Neural crest cell (in vitro differentiated cells): ENCODE results near the gene PRAMEF1. TPM values are rescaled to one million over a fixed set of nuclear protein-coding genes. Genes with fewer than 3 reads are reported as not detected.

ENCODE experiments used
- DNase-seq: peaks from one replicate; pipeline ENCODE4 v3.0.0; 2021; ENCODE audit warnings: low read depth, mixed read lengths, low spot score
- H3K27ac Mint-ChIP-seq: one replicate; pipeline ENCODE4 v1.8.0; 2021; ENCODE audit warnings: mild to moderate bottlenecking, mixed read lengths; ENCODE audit not compliant: unreplicated experiment
- H3K27me3 Mint-ChIP-seq: 2 replicates; pipeline ENCODE4 v1.8.0; 2021; ENCODE audit warnings: low read depth, mild to moderate bottlenecking, mixed read lengths
- H3K36me3 Mint-ChIP-seq: 2 replicates; pipeline ENCODE4 v1.8.0; 2021; ENCODE audit warnings: low read depth, mild to moderate bottlenecking, mixed read lengths
- H3K4me1 Mint-ChIP-seq: 2 replicates; pipeline ENCODE4 v1.8.0; 2021; ENCODE audit warnings: mixed read lengths
- H3K4me3 Mint-ChIP-seq: one replicate; pipeline ENCODE4 v1.8.0; 2021; ENCODE audit warnings: mild to moderate bottlenecking, mixed read lengths
- H3K9me3 Mint-ChIP-seq: 2 replicates; pipeline ENCODE4 v1.8.0; 2021; ENCODE audit warnings: mixed read lengths
- CTCF ChIP-seq: fragments of 200-600 bp; sonication (generic); conservative IDR thresholded peaks from 2 replicates; pipeline ENCODE4 v1.5.0; 2021; ENCODE audit warnings: antibody characterized with exemption, mild to moderate bottlenecking
- total RNA-seq: library from RNA; stranded (reverse); gene quantifications from 2 replicates; pipeline ENCODE4 v1.2.1, GENCODE V29; 2021

PRAMEF1 gene
- total RNA-seq, 1 donor from 2014 or later = not detected

DNA sequence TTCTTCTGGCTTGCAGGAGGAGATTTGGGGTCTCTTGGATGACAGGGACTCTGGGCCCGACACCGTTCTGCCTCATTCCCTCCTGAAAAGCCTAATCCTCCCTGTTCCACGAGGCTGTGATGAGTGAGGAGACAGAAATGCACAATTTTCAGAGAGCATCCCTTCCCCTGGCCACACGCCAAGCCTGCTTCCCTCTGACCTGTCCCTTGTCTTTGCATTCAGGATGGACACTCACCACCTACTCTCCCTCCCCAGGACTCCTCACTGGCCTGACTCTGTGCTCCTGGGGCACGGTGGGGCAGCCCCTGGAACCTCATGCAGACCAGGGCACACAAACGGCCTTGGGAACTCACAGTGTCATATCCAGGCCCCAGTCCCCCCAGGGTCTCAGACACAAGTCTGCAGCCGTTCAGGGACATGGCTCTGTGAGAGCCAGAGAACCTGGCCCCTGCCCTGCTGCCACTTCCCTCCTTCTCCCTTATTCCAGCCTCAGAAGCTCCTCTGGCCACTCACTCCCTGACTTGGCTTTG lies 21.2 kb upstream of the PRAMEF1 start:
- Mint-ChIP-seq H3K36me3 (no peaks in the 10 kb centered on the region), H3K27me3 (peaks cover 40% of the 10 kb centered on the region), H3K9me3 (no peaks in the 10 kb centered on the region), H3K27ac (peak overlapping the region; percentile 24), H3K4me1 (no peaks in the 10 kb centered on the region), H3K4me3 (no peak overlapping the region)
- TF ChIP-seq CTCF = no peak
- DNase-seq = no peak

DNA sequence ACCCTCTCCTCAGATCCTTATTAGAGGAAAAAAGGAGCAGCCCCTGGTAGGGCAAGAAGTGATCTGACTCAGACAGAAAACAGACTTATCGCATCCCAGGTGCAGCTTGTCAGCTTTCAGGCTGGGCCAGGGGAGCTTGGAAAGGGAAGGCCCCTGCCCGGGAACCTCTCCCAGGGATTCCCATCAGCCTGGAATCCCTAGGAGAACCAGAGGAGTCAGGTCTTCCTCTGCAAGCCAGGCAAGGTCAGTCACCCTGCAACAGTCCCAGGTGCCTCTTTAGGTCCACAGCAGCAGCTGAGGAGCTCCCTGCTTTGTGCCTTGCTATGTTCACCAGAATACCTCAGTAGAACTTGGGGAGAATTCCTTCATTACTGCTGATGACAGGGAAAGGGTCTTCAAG lies 20.6 kb upstream of the PRAMEF1 start:
- Mint-ChIP-seq H3K27me3 (peaks cover 38% of the 10 kb centered on the region), H3K36me3 (no peaks in the 10 kb centered on the region), H3K4me1 (no peaks in the 10 kb centered on the region), H3K4me3 (no peak overlapping the region), H3K27ac (no peak overlapping the region), H3K9me3 (no peaks in the 10 kb centered on the region)
- no peak for DNase-seq
- no peak for TF ChIP-seq CTCF

DNA sequence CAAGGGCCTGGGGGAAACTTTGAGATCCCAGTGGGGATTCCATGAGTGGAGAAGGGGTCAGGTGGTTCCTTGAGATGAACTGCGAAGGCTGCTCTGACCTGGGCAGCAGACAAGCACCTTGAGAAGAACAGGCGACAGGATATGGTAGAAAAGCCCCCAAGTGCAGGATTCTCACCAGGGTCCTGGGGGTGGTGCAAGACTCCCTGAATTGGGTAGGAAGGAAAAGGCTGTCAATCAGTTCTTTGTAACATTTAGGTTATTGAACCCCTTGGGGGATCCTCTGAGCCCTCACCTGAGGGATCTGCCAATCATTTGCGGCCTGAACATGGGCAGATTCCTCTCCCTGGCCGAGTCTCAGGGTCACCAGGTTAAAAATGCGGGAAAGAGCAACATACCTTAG lies 20.0 kb upstream of the PRAMEF1 start:
- Mint-ChIP-seq H3K36me3 (no peaks in the 10 kb centered on the region), H3K4me1 (no peaks in the 10 kb centered on the region), H3K27ac (no peak overlapping the region), H3K27me3 (peaks cover 32% of the 10 kb centered on the region), H3K4me3 (no peak overlapping the region), H3K9me3 (no peaks in the 10 kb centered on the region)
- no peak for TF ChIP-seq CTCF
- no peak for DNase-seq

- Mint-ChIP-seq H3K9me3 (no peaks in the 10 kb centered on the region), H3K27me3 (peaks cover 28% of the 10 kb centered on the region), H3K36me3 (no peaks in the 10 kb centered on the region), H3K27ac (no peak overlapping the region), H3K4me3 (no peak overlapping the region), H3K4me1 (no peaks in the 10 kb centered on the region)
- DNase-seq = no peak
- no peak for TF ChIP-seq CTCF
Measured at GRCh38 chr1:12772520-12772919, 18.7 kb upstream of the PRAMEF1 start.

GRCh38 chr1:12773438-12773837 lies 17.8 kb upstream of the PRAMEF1 start, which contains the start of gene PRAMEF12:
Gene PRAMEF12, plus strand, starts transcription at chr1:12773738. Its CDS starts 1,130 bp downstream, at chr1:12774868.
- Mint-ChIP-seq H3K4me1 (no peaks in the 10 kb centered on the region), H3K4me3 (no peak within 1 kb of the TSS), H3K36me3 (no peaks in the 10 kb centered on the region), H3K27ac (no peak within 1 kb of the TSS), H3K9me3 (no peaks in the 10 kb centered on the region), H3K27me3 (peaks cover 28% of the 10 kb centered on the region)
- no peak for TF ChIP-seq CTCF
- DNase-seq = no peak
